Measurements from ENCODE around the gene CPOX. TPM values are rescaled to one million over a fixed set of nuclear protein-coding genes. Genes with fewer than 3 reads are reported as not detected.

Gene CPOX
- total RNA-seq, 4 donors from 2014 or later = 7.6 to 21.4 (median 14.7) TPM

DNA sequence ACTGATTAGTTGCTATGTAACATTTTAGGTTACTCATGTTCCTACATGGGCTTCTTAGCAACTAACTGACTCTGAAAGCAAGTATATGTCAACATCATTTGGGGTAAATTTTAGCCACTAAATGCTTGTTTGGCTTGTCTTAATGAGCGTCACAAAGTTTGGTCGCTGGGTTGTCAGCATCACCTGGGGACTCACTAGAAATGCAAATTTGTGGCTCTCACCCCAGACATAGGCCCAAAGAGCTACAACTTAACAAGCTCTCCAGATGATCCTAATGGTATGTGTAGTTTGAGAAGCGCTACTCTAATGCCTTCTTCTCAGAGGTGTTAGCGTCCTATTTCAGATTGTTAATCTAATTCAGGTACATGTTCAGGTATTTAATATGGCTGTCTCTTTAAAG is 32.7 kb upstream of the CPOX start:
- 86% methylated on average over 4 of the region's 4 CpGs for WGBS
- Histone ChIP-seq H3K27me3 (no peaks in the 10 kb centered on the region), H3K4me3 (no peak overlapping the region), H3K27ac (replicated peaks in 1 of 4) (no peak overlapping the region), H3K4me1 (no peaks in the 10 kb centered on the region), H3K9me3 (no peaks in the 10 kb centered on the region), H3K36me3 (no peaks in the 10 kb centered on the region)
- no peak for TF ChIP-seq POLR2A (IDR thresholded peaks at IDR 0.05; ENCODE audit: low read depth)
- no peak for TF ChIP-seq POLR2AphosphoS5 (IDR thresholded peaks at IDR 0.05)
- TF ChIP-seq, protein P1, sequence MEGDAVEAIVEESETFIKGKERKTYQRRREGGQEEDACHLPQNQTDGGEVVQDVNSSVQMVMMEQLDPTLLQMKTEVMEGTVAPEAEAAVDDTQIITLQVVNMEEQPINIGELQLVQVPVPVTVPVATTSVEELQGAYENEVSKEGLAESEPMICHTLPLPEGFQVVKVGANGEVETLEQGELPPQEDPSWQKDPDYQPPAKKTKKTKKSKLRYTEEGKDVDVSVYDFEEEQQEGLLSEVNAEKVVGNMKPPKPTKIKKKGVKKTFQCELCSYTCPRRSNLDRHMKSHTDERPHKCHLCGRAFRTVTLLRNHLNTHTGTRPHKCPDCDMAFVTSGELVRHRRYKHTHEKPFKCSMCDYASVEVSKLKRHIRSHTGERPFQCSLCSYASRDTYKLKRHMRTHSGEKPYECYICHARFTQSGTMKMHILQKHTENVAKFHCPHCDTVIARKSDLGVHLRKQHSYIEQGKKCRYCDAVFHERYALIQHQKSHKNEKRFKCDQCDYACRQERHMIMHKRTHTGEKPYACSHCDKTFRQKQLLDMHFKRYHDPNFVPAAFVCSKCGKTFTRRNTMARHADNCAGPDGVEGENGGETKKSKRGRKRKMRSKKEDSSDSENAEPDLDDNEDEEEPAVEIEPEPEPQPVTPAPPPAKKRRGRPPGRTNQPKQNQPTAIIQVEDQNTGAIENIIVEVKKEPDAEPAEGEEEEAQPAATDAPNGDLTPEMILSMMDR (IDR thresholded peaks at IDR 0.05) = no peak
- no peak for TF ChIP-seq EP300 (IDR thresholded peaks at IDR 0.05)
- intact Hi-C loops (cut with DNase I) = no loop called here
- DNase-seq (ENCODE audit: extremely low spot score) = no peak

DNA sequence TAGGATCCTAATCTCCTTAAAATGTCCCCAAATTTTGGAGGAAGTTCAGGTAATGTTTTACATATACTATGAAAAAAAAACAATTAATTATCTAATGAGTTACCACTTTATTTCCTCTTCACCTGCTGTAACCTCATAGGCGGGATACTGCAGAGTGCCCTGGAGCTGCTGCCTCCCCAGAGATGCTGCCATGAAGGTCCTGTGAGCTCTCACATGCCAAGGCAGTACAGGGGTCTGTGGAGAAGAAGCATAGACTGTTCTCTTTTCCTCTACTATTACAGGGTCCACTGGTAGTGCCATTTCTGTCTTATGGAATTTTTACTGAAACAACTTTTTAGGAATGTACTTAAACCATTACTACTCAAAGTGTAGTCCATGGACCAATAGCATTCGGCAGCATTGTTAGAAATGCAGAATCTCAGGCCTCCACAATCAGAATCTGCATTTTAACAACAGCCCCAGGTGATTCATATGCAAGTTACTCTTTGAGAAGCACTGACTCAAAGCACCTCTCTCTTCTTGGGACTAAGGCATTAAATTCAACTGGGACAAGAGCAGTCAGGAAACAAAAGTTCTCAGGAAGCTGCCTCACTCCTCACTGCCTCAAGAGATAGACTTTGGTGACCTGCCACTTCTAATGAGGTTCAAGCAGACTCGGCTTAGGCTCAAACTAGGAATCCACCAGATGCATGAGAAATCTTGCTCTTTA is 30.3 kb upstream of the CPOX start:
- no peaks in the 10 kb centered on the region for H3K4me1 ChIP-seq
- no peak overlapping the region for H3K4me3 ChIP-seq
- H3K9me3 ChIP-seq = no peaks in the 10 kb centered on the region
- no peak for TF ChIP-seq POLR2A (IDR thresholded peaks at IDR 0.05; ENCODE audit: low read depth)
- TF ChIP-seq POLR2AphosphoS5 (IDR thresholded peaks at IDR 0.05) = no peak
- TF ChIP-seq, protein P1 (IDR thresholded peaks at IDR 0.05) = no peak
- intact Hi-C loops (cut with DNase I) = no loop called here
- no peaks in the 10 kb centered on the region for H3K27me3 ChIP-seq
- 81% methylated on average over 3 of the region's 3 CpGs for WGBS
- H3K27ac ChIP-seq (replicated peaks in 1 of 4) = no peak overlapping the region
- DNase-seq (ENCODE audit: extremely low spot score) = no peak
- no peaks in the 10 kb centered on the region for H3K36me3 ChIP-seq

DNA sequence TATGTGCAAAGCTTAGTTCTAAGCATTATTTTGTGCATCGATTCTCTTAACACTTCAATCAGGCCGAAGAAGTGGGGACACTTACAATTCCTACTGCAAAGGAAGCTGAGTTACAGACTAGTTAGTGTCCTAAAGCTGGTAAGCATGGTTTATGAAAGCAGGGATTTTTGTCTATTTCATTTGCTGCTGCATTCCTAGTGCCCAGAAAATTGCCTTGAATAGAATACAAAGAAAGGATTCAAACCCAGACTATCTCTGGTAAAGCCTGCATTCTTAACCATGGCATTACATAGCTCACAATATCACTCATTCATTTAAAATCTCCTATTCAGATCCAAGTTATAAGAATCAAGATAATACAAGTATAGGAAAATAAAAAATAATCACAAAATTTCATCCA is 24.4 kb upstream of the CPOX start:
- Histone ChIP-seq H3K27ac (replicated peaks in 1 of 4) (no peak overlapping the region), H3K9me3 (no peaks in the 10 kb centered on the region), H3K27me3 (no peaks in the 10 kb centered on the region), H3K36me3 (no peaks in the 10 kb centered on the region), H3K4me3 (no peak overlapping the region), H3K4me1 (no peaks in the 10 kb centered on the region)
- DNase-seq (ENCODE audit: extremely low spot score) = no peak
- WGBS = 89% methylated on average over 2 of the region's 2 CpGs
- TF ChIP-seq, protein P1 (IDR thresholded peaks at IDR 0.05) = no peak
- no peak for TF ChIP-seq POLR2A (IDR thresholded peaks at IDR 0.05; ENCODE audit: low read depth)
- no peak for TF ChIP-seq EP300 (IDR thresholded peaks at IDR 0.05)
- TF ChIP-seq POLR2AphosphoS5 (IDR thresholded peaks at IDR 0.05) = no peak
- intact Hi-C loops (cut with DNase I) = no loop called here

DNA sequence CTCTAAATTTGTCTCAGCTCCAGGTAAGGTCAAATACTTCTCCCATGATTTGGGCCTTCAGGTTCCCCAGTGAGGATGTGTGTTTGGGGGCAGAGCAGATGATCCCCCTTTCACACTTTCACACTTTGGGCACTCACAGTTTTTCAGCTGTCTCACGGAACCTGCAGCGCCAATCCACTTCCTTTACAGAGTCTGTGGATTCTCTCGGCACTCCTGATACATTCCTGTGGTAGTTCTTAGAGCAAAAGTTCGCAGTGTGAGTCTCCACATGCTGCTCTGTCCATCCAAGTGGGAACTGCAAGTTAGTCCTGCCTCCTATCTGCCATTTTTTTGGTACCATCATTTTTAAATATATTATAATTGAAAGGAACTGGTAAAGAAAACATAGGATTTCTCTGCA is 20.2 kb upstream of the CPOX start:
- Histone ChIP-seq H3K4me3 (no peak overlapping the region), H3K36me3 (no peaks in the 10 kb centered on the region), H3K27me3 (no peaks in the 10 kb centered on the region), H3K9me3 (no peaks in the 10 kb centered on the region), H3K4me1 (no peaks in the 10 kb centered on the region), H3K27ac (replicated peaks in 1 of 4) (no peak overlapping the region)
- WGBS = 75% methylated on average over 4 of the region's 4 CpGs
- TF ChIP-seq POLR2A (IDR thresholded peaks at IDR 0.05; ENCODE audit: low read depth) (no peak), EP300 (IDR thresholded peaks at IDR 0.05) (no peak), POLR2AphosphoS5 (IDR thresholded peaks at IDR 0.05) (no peak)
- TF ChIP-seq, protein P1 (IDR thresholded peaks at IDR 0.05) = no peak
- no peak for DNase-seq (ENCODE audit: extremely low spot score)
- intact Hi-C loops (cut with DNase I) = no loop called here

DNA sequence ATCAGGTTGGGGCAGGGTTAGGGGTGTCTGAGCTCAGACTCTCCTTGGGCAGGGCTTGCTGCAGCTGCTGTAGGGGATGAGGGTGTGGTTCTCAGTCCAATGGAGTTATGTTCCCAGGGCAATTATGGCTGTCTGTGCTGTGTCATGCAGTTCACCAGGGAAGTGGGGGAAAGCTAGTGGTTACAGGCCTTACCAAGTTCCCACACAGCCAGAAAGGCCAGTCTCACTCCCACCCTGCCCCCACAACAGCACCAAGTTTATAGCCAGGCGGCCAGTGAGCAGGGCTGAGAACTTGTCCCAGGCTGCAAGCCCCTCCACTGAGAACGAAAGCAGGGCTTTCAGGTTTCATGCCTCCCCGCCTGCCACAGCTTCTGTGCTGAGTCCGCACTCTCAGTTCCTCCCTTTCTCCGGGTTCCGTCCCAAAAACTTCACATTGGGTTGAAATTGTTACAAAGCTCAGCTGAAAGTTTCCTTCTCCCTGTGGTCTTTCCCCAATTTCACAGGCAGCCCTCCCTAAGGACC is 19.6 kb upstream of the CPOX start:
- TF ChIP-seq POLR2AphosphoS5 (IDR thresholded peaks at IDR 0.05) = no peak
- TF ChIP-seq, protein P1 (IDR thresholded peaks at IDR 0.05) = no peak
- TF ChIP-seq POLR2A (IDR thresholded peaks at IDR 0.05; ENCODE audit: low read depth) = no peak
- no peak for TF ChIP-seq EP300 (IDR thresholded peaks at IDR 0.05)
- Histone ChIP-seq H3K27ac (replicated peaks in 1 of 4) (no peak overlapping the region), H3K4me3 (no peak overlapping the region), H3K9me3 (no peaks in the 10 kb centered on the region), H3K27me3 (no peaks in the 10 kb centered on the region), H3K36me3 (no peaks in the 10 kb centered on the region), H3K4me1 (no peaks in the 10 kb centered on the region)
- no peak for DNase-seq (ENCODE audit: extremely low spot score)
- intact Hi-C loops (cut with DNase I) = no loop called here
- WGBS = 75% methylated on average over 6 of the region's 6 CpGs
